Fibroblast of the aortic adventitia (primary cell): ENCODE results near the gene CBFB. TPM values are rescaled to one million over a fixed set of nuclear protein-coding genes. Genes with fewer than 3 reads are reported as not detected.
A peak's percentile ranks its signal among the peaks of the same experiment; 100 is the strongest.

Source experiments
- DNase-seq: peaks from one replicate; pipeline ENCODE4 v3.0.0-alpha.2; 2010; ENCODE audit warnings: low read depth
- H3K4me3 ChIP-seq: 2 replicates; pipeline ENCODE4 v1.5.1; 2011; ENCODE audit warnings: low read depth, mild to moderate bottlenecking, control low read depth, low read length, moderate library complexity
- CTCF ChIP-seq: IDR thresholded peaks from 2 replicates; pipeline ENCODE4 v1.5.1; 2011; ENCODE audit warnings: mild to moderate bottlenecking, low read length, control low read depth, inconsistent platforms; ENCODE audit not compliant: insufficient read depth
- total RNA-seq: library from RNA; depleted of rRNA; stranded (reverse); fragments of >200 nt; gene quantifications from 2 replicates; pipeline ENCODE4 v1.2.3, GENCODE V29; 2012; ENCODE audit warnings: low replicate concordance

Gene CBFB
- total RNA-seq, 1 donor: 74.3 TPM

- no peak overlapping the region for H3K4me3 ChIP-seq
- no peak for TF ChIP-seq CTCF
- no peak for DNase-seq
These were observed 12.1 kb upstream of the CBFB start for GRCh38 chr16:67016681-67017420.

- no peak overlapping the region for H3K4me3 ChIP-seq
- TF ChIP-seq CTCF: no peak
- no peak for DNase-seq
These were observed 11.6 kb upstream of the CBFB start for GRCh38 chr16:67017421-67017750.

- DNase-seq: peak; percentile 92
- TF ChIP-seq CTCF: peak; percentile 69
- H3K4me3 ChIP-seq: no peak overlapping the region
These were observed 11.0 kb upstream of the CBFB start for GRCh38 chr16:67017810-67018488.

GRCh38 chr16:67019171-67019570 is 9.8 kb upstream of the CBFB start:
- no peak overlapping the region for H3K4me3 ChIP-seq
- no peak for DNase-seq
- TF ChIP-seq CTCF: no peak

- no peak for DNase-seq
- no peak overlapping the region for H3K4me3 ChIP-seq
- TF ChIP-seq CTCF: no peak
These were observed 7.6 kb upstream of the CBFB start for GRCh38 chr16:67021321-67021720.

GRCh38 chr16:67022531-67023214 is 6.3 kb upstream of the CBFB start:
- DNase-seq: peak; percentile 69
- TF ChIP-seq CTCF: no peak
- no peak overlapping the region for H3K4me3 ChIP-seq
